Esophagus squamous epithelium (tissue), 5 donors: Measurements from ENCODE around the gene JARID2. TPM values are rescaled to one million over a fixed set of nuclear protein-coding genes. Genes with fewer than 3 reads are reported as not detected.
"Not testable (repeated sequence)": the region's sequence is repeated elsewhere in the genome, so short reads cannot be mapped to it uniquely, and the experiment has no call there.

Source experiments
- DNase-seq: peaks from one replicate; lab custom pipeline; 2025; lab: John Stamatoyannopoulos, UW
- H3K27ac ChIP-seq, 4 donors: fragments of 200-600 bp; sonication (generic); one replicate each; pipeline ENCODE4 v1.5.1; 2016 to 2019; ENCODE audit warnings: mild to moderate bottlenecking in 1 of 4
- H3K27me3 ChIP-seq, 4 donors: fragments of 200-600 bp; sonication (generic); 1 replicate in 3 of 4; 2 replicates in 1 of 4; pipeline versions ENCODE4 v1.5.1 to v1.6.0; 2017 to 2021; ENCODE audit warnings: antibody characterized with exemption in 1 of 4
- H3K36me3 ChIP-seq, 3 donors: fragments of 200-600 bp; sonication (generic); one replicate each; pipeline ENCODE4 v1.5.1; 2016 to 2019
- H3K4me1 ChIP-seq, 3 donors: fragments of 200-600 bp; sonication (generic); one replicate each; pipeline ENCODE4 v1.5.1; 2017 to 2019
- H3K4me3 ChIP-seq, 4 donors: fragments of 200-600 bp; sonication (generic); 1 replicate in 3 of 4; 2 replicates in 1 of 4; pipeline ENCODE4 v1.5.1; 2016 to 2019; ENCODE audit warnings: mild to moderate bottlenecking in 2 of 4, moderate library complexity in 1 of 4
- H3K9me3 ChIP-seq, 3 donors: fragments of 200-600 bp; sonication (generic); one replicate each; pipeline ENCODE4 v1.5.1; 2016 to 2019
- CTCF ChIP-seq, 6 experiments: fragments of 450-650 bp in 4 of 6; fragments of 200-600 bp in 2 of 6; sonication (generic) in 2 of 6; IDR thresholded peaks; one replicate each; pipeline ENCODE4 v1.5.1; 2016 to 2019; ENCODE audit warnings: antibody characterized with exemption in 6 of 6, mild to moderate bottlenecking in 4 of 6, moderate library complexity in 4 of 6
- POLR2A ChIP-seq, 4 donors: fragments of 450-650 bp; IDR thresholded peaks; one replicate each; pipeline ENCODE4 v1.6.1; 2017; ENCODE audit warnings: antibody characterized with exemption in 4 of 4, mild to moderate bottlenecking in 4 of 4, moderate library complexity in 3 of 4
- WGBS, 2 donors: methylation state at CpG; one replicate each; pipeline ENCODE4 v1.1.5; 2018; 5-methylcytosine and 5-hydroxymethylcytosine counted together
- intact Hi-C: fragments of 100-400 bp; cut with DNase I; formaldehyde crosslinking; loops from one replicate; pipeline ENCODE4 v1.15.0; 2022
- total RNA-seq, 4 donors: library from RNA; depleted of rRNA; stranded (reverse); fragments of >200 nt; gene quantifications; one replicate each; pipeline ENCODE4 v1.1.0, GENCODE V29; 2016
- donor health status: DM: yes; HTN: yes; CAD: no.

JARID2 gene
- total RNA-seq, 4 donors from 2014 or later, result 13.3 to 19.6 (median 16.3) TPM

GRCh38 chr6:15322184-15322583, 76.3 kb downstream of the JARID2 start:
- Histone ChIP-seq H3K36me3 (no peaks in the 10 kb centered on the region), H3K9me3 (no peaks in the 10 kb centered on the region), H3K4me3 (no peak overlapping the region), H3K27ac (peak overlapping the region; percentile 47 to 85 (median 81)), H3K4me1 (peaks cover 15 to 77% (median 19%) of the 10 kb centered on the region in 3 donors), H3K27me3 (no peaks in the 10 kb centered on the region)
- no peak for DNase-seq
- TF ChIP-seq POLR2A (IDR thresholded peaks at IDR 0.05) (no peak), CTCF (IDR thresholded peaks at IDR 0.05) (no peak)
- 86 to 100% methylated on average over 1 of the region's 1 CpG for WGBS, 2 donors
- intact Hi-C loops, result no loop called here

- H3K36me3 ChIP-seq, result no peaks in the 10 kb centered on the region
- peak overlapping the region; percentile 47 to 85 (median 81) for H3K27ac ChIP-seq
- WGBS, 2 donors, result 34 to 48% methylated on average over 5 of the region's 5 CpGs
- TF ChIP-seq CTCF (IDR thresholded peaks at IDR 0.05) (peak in 1 of 6 experiments; percentile 8), POLR2A (IDR thresholded peaks at IDR 0.05) (no peak)
- H3K4me1 ChIP-seq, result peaks cover 15 to 79% (median 19%) of the 10 kb centered on the region in 3 donors
- no peak for DNase-seq
- no peaks in the 10 kb centered on the region for H3K27me3 ChIP-seq
- no peaks in the 10 kb centered on the region for H3K9me3 ChIP-seq
- H3K4me3 ChIP-seq, result no peak overlapping the region
- intact Hi-C loops, result no loop called here
These were observed 77.1 kb downstream of the JARID2 start for GRCh38 chr6:15322781-15323536.

- H3K36me3 ChIP-seq, H3K4me3 ChIP-seq, H3K9me3 ChIP-seq, DNase-seq, H3K27me3 ChIP-seq, intact Hi-C loops: not testable (repeated sequence)
- peaks cover 16 to 79% (median 19%) of the 10 kb centered on the region in 3 donors for H3K4me1 ChIP-seq
- H3K27ac ChIP-seq, result peak overlapping the region; percentile 47 to 85 (median 81)
- WGBS, 2 donors, result 64 to 76% methylated on average over 8 of the region's 11 CpGs
These were observed 77.7 kb downstream of the JARID2 start for GRCh38 chr6:15323611-15324010.

GRCh38 chr6:15324427-15324985, 78.6 kb downstream of the JARID2 start:
- WGBS, 2 donors, result 94 to 95% methylated on average over 8 of the region's 8 CpGs
- Histone ChIP-seq H3K9me3 (no peaks in the 10 kb centered on the region), H3K27ac (no peak overlapping the region), H3K4me1 (peaks cover 19 to 80% (median 25%) of the 10 kb centered on the region in 3 donors), H3K27me3 (no peaks in the 10 kb centered on the region), H3K4me3 (no peak overlapping the region), H3K36me3 (no peaks in the 10 kb centered on the region)
- TF ChIP-seq POLR2A (IDR thresholded peaks at IDR 0.05) (no peak), CTCF (IDR thresholded peaks at IDR 0.05) (no peak)
- intact Hi-C loops, result no loop called here
- DNase-seq, result no peak

- H3K27ac ChIP-seq, result no peak overlapping the region
- H3K36me3 ChIP-seq, result no peaks in the 10 kb centered on the region
- intact Hi-C loops, result no loop called here
- no peak overlapping the region for H3K4me3 ChIP-seq
- WGBS, 2 donors, result 76 to 79% methylated on average over 5 of the region's 5 CpGs
- no peaks in the 10 kb centered on the region for H3K27me3 ChIP-seq
- H3K4me1 ChIP-seq, result peaks cover 19 to 80% (median 35%) of the 10 kb centered on the region in 3 donors
- no peak for DNase-seq
- TF ChIP-seq POLR2A (IDR thresholded peaks at IDR 0.05) (no peak), CTCF (IDR thresholded peaks at IDR 0.05) (no peak)
- H3K9me3 ChIP-seq, result no peaks in the 10 kb centered on the region
These were observed 79.7 kb downstream of the JARID2 start for GRCh38 chr6:15325540-15325955.
